Activated CD4-positive, alpha-beta memory T cell treated with anti-CD3 and anti-CD28 coated beads for 36 hours (primary cell): Measurements from ENCODE around the gene ERCC2. TPM values are rescaled to one million over a fixed set of nuclear protein-coding genes. Genes with fewer than 3 reads are reported as not detected.

Experiments used
- CTCF ChIA-PET: fragments of 350-600 bp; sonication (Branson Sonifier 250); formaldehyde crosslinking; loops from one replicate; lab custom pipeline; 2021; ENCODE audit warnings: antibody characterized with exemption, inconsistent platforms; lab: Charles Lee
- POLR2A ChIA-PET: fragments of 350-600 bp; sonication (Branson Sonifier 250); formaldehyde crosslinking; loops from one replicate; lab custom pipeline; 2021; ENCODE audit warnings: antibody characterized with exemption; lab: Charles Lee
- DNase-seq: peaks from one replicate; pipeline ENCODE4 v3.0.0-alpha.2; 2020
- H3K27ac Mint-ChIP-seq: one replicate; pipeline ENCODE4 v1.8.0; 2021; ENCODE audit warnings: mixed read lengths
- H3K27me3 Mint-ChIP-seq: one replicate; pipeline ENCODE4 v1.8.0; 2021; ENCODE audit warnings: mixed read lengths
- H3K36me3 Mint-ChIP-seq: one replicate; pipeline ENCODE4 v1.8.0; 2021; ENCODE audit warnings: mixed read lengths
- H3K4me1 Mint-ChIP-seq: one replicate; pipeline ENCODE4 v1.8.0; 2021; ENCODE audit warnings: low read depth, mixed read lengths
- H3K4me3 Mint-ChIP-seq: one replicate; pipeline ENCODE4 v1.8.0; 2021; ENCODE audit warnings: mild to moderate bottlenecking, mixed read lengths
- H3K9me3 Mint-ChIP-seq: one replicate; pipeline ENCODE4 v1.8.0; 2021; ENCODE audit warnings: mixed read lengths
- intact Hi-C: fragments of 100-400 bp; cut with micrococcal nuclease; formaldehyde crosslinking; loops from one replicate; pipeline ENCODE4 v1.15.1; 2023
- total RNA-seq, 2 experiments: library from RNA; stranded (reverse); gene quantifications; one replicate each; pipeline ENCODE4 v1.2.3, GENCODE V29; 2021

ERCC2 gene
- total RNA-seq, 2 experiments from 2014 or later: 27.2 to 27.4 TPM

DNA sequence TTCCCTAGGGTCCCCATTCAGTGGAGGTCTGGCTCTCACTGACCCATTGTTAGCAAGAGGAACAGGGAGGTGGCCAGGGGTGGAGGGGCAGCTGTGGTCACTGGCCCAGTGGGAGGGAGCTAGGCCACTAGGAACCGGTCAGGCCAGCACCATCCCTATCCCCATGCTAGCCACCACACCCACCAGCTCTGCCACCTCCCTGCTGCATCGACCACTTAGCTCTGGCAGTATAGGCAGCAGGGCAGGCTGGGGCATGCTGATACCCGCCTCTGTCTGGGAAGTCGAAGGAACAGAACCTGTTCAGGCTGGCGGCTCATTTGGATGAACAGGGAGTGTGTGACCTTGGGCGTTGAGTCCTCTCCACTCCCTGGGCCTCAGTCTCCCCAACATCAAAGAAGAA is 29.8 kb upstream of the ERCC2 start:
- no peak for DNase-seq
- no peaks in the 10 kb centered on the region for H3K36me3 Mint-ChIP-seq
- ChIA-PET POLR2A (no interaction called here), CTCF (interaction anchor here (1.6 to 4.6 kb wide), 3 partner anchors 39 to 85 kb away, joined by 5 to 27 read pairs (median 6); no protein-coding TSS in a partner anchor)
- intact Hi-C loops: no loop called here
- peaks cover 25% of the 10 kb centered on the region for H3K4me1 Mint-ChIP-seq
- no peak overlapping the region for H3K4me3 Mint-ChIP-seq
- H3K9me3 Mint-ChIP-seq: no peaks in the 10 kb centered on the region
- H3K27me3 Mint-ChIP-seq: peaks cover 53% of the 10 kb centered on the region
- H3K27ac Mint-ChIP-seq: no peak overlapping the region

DNA sequence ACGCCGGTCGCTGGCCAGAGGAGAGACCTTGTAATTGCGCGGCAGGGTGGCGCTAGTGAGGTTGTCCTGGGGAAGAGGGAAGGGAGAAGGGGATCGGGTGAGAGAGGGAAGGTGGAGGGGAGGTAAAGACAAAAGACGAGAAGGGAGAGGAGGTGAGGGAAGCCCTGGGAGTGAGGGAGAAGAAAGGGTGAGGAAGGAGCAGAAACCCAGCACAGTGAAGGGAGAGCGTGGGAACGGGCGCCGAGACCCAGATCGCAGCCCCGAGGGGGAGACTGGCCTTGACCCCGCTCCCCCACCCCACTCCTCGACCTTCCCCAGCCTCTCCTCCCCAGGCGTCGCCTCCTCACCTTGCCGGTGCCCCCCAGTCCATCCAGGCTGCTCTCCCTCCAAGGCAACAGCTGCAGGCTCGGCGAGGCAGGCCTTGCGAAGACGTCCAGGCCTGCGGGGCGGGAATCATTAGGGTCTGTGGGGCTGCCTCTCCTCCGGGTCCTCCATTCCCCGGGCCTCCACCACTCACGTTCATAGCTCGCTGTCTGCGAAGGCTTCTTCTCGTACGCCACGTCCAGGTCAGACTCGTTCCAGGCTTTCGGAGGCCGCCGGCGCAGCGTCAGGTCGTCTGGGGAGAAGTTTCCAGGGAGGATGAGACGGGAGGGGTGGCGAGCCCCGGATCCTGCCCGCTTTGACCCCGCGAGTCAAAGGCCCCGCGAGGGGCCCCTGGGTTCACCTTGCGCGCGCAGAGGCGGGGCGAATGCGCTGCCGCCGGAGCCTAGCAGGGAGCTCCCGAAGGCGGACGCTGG is 25.6 kb upstream of the ERCC2 start:
- no peaks in the 10 kb centered on the region for H3K36me3 Mint-ChIP-seq
- intact Hi-C loops: no loop called here
- no peak for DNase-seq
- peaks cover 29% of the 10 kb centered on the region for H3K27me3 Mint-ChIP-seq
- no peak overlapping the region for H3K4me3 Mint-ChIP-seq
- peaks cover 9% of the 10 kb centered on the region for H3K4me1 Mint-ChIP-seq
- H3K27ac Mint-ChIP-seq: no peak overlapping the region
- ChIA-PET CTCF (interaction anchor here (0.7 to 1.0 kb wide), 3 partner anchors 13 to 257 kb away, joined by 3 read pairs; no protein-coding TSS in a partner anchor), POLR2A (no interaction called here)
- H3K9me3 Mint-ChIP-seq: no peaks in the 10 kb centered on the region

DNA sequence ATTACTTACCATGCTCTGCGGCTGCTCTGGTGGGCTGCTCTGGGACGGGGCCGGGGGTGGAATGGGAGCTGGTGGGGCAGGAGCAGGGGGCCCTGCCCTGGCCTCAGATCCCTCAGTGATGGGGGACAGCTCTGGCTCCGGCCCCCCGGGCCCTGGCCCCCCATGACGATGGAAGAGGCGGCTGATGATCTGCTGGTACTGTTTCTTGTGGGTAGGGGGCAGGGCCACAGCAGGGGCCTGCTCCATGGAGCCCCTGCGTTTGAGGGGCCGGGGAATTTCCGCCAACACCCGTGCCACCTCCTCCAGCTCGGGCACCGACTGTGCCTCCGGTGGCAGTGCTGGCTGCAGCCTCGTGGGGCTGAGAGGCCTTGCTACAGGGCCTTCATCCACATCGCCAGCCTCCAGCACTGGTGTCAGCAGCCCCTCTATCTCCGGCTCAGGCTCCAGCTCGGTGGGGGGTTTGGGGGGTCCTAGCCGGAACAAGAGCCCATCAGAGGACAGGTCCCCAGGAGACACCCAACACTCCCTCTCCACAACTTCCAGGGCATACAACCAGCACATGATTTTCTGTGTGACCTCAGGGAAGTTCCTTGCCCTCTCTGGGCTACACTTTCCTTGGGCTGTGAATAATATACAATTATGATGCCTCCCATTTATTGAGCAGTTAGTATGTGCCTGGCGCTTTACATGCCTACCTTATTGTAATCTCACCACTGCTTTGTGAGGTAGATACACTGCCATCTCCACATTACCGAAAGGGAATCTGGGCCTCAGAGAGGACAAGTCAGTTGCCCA is 21.7 kb upstream of the ERCC2 start:
- H3K36me3 Mint-ChIP-seq: no peaks in the 10 kb centered on the region
- peaks cover 3% of the 10 kb centered on the region for H3K4me1 Mint-ChIP-seq
- H3K9me3 Mint-ChIP-seq: no peaks in the 10 kb centered on the region
- ChIA-PET CTCF (interaction anchor here (1.0 to 1.1 kb wide), 2 partner anchors 12 to 86 kb away, joined by 3 to 4 read pairs; no protein-coding TSS in a partner anchor), POLR2A (interaction anchor here (0.6 kb wide), 1 partner anchor 33 kb away, joined by 3 read pairs; no protein-coding TSS in a partner anchor)
- H3K27ac Mint-ChIP-seq: no peak overlapping the region
- no peak for DNase-seq
- H3K27me3 Mint-ChIP-seq: peaks cover 16% of the 10 kb centered on the region
- H3K4me3 Mint-ChIP-seq: no peak overlapping the region
- intact Hi-C loops: no loop called here

DNA sequence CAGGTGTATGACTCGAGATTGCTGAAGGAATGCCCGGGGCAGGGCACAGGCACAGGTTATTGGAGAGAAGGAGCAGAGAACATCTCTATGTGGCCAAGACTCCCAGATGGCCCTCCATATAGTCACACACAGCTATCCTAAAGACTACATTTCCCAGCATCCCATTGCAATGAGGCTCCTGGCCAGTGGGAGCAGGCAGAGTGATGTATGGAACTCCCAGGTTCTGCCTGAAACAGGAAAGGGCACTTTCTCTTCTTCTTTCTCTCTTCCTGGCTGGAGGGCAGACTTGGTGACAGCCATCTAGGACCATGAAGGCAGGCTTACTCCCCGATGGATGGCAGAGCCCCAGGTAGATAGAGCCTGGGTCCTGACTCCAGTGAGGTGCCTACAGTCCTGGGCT is 21.0 kb upstream of the ERCC2 start:
- intact Hi-C loops: no loop called here
- Mint-ChIP-seq H3K4me1 (no peaks in the 10 kb centered on the region), H3K4me3 (no peak overlapping the region), H3K9me3 (no peaks in the 10 kb centered on the region), H3K27me3 (peaks cover 14% of the 10 kb centered on the region), H3K36me3 (no peaks in the 10 kb centered on the region), H3K27ac (no peak overlapping the region)
- DNase-seq: no peak
- ChIA-PET POLR2A (no interaction called here), CTCF (interaction anchor here (1.1 kb wide), 1 partner anchor 87 kb away, joined by 4 read pairs; no protein-coding TSS in a partner anchor)

DNA sequence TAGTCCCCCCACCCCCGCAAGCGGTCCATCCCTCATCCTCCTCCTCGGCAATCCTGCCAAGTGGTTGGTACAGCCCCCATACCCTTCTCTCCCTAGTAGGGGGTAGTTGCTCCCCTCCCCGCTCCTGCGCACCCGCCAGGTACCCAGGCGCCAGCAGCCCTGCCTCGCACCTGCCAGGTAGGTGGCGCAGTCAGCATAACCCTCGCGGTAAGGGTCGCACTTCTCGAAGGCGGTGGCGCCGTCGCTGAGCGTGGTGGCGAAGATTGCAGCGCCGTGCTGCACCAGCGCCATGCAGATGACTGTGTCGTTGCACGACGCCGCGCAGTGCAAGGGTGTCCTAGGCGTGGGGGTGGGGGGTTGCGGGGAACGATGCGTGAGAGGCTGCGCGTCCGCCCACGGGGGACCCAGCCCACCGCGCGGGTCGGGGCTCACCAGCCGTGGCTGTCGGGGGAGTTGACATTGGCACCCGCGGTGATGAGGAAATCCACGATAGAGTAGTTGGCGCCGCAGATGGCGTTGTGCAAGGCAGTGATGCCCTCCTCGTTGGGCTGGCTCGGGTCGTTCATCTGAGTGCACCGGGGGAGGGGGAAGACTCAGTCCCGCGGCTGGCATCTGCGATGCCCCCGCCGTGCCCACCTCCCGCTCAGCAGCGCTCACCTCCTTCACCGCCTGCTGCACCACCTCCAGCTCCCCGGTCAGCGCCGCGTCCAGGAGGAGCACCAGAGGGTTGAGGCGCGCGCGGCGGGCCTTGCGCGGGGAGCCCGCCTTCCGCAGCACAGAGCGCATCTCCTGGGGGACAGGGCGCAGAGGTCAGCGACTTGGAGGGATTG is 15.2 kb upstream of the ERCC2 start:
- Mint-ChIP-seq H3K9me3 (no peaks in the 10 kb centered on the region), H3K4me1 (no peaks in the 10 kb centered on the region), H3K36me3 (no peaks in the 10 kb centered on the region), H3K4me3 (no peak overlapping the region), H3K27me3 (peaks cover 23% of the 10 kb centered on the region), H3K27ac (no peak overlapping the region)
- ChIA-PET POLR2A (no interaction called here), CTCF (interaction anchor here (1.1 kb wide), 1 partner anchor 54 kb away, joined by 3 read pairs; no protein-coding TSS in a partner anchor)
- DNase-seq: no peak
- intact Hi-C loops: no loop called here

DNA sequence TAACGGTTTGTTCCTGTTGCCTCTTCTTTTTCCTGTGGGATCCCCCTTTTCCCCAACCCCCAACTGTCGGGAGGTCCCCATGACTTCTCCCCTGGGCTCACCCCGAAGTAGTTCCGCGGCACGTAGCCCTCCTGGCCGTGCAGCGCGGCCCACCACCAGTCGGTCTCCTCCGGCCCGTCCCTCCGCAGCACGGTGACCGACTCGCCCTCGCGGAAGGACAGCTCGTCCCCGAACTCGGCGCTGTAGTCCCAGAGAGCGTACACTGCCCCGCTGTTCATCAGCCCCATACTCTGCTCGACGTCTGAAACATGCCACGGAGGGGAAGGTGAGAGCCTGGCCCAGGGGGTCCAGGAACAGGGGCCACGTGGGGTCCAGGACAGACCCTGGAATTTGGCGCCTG is 12.1 kb upstream of the ERCC2 start:
- Mint-ChIP-seq H3K4me1 (peaks cover 6% of the 10 kb centered on the region), H3K4me3 (no peak overlapping the region), H3K9me3 (no peaks in the 10 kb centered on the region), H3K27ac (no peak overlapping the region), H3K36me3 (no peaks in the 10 kb centered on the region), H3K27me3 (peaks cover 22% of the 10 kb centered on the region)
- no peak for DNase-seq
- CTCF ChIA-PET: no interaction called here
- intact Hi-C loops: no loop called here
- POLR2A ChIA-PET: no interaction called here

DNA sequence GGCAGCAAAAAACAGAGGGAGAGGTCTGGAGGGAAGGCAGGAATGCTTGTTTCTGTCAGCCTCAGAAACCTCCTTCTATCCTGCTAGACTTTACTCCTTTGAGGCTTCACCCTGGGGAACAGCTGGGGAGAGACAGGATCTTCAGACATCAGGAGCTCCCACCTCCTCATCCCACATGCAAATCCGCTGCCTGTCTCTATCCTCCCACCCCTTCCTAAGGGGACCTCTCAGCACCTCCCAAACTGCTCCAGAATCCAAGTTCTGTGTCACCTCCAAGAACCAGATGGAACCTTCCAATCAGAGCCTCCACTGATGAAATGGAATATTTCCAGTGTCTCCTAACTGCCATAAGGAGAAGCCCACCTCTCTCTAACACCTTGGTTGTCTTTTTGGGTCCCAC is 9.7 kb upstream of the ERCC2 start:
- CTCF ChIA-PET: no interaction called here
- no peaks in the 10 kb centered on the region for H3K36me3 Mint-ChIP-seq
- POLR2A ChIA-PET: no interaction called here
- no peak overlapping the region for H3K27ac Mint-ChIP-seq
- no peak overlapping the region for H3K4me3 Mint-ChIP-seq
- peaks cover 6% of the 10 kb centered on the region for H3K27me3 Mint-ChIP-seq
- no peak for DNase-seq
- H3K9me3 Mint-ChIP-seq: no peaks in the 10 kb centered on the region
- H3K4me1 Mint-ChIP-seq: peaks cover 18% of the 10 kb centered on the region
- intact Hi-C loops: no loop called here

DNA sequence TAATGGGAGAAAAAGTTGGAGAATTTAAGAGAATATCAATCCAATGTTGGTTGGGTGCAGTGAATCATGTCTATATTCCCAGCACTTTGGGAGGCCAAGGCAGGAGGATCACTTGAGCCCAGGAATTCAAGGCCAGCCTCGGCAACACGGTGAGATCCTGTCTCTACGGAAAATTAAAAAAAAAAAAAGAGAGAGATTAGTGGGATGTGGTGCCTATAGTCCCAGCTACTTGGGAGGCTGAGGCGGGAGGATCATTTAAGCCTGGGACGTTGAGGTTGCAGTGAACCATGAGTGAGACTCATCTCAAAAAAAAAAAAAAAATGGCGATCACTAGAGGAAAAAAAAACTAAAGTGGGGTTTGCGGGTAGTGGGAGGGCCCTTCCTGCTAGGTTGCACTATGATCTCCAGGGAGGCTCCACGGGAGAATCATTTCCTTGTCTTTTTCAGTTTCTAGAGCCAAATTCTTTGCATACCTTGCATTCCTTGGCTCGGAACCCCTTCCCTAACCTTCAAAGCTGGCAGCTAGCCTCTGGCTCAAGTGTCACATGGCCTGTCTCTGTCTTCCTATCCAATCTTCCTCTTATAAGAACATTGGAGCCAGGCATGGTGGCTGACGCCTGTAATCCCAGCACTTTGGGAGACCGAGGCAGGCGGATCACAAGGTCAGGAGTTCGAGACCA is 5.8 kb upstream of the ERCC2 start:
- Mint-ChIP-seq H3K36me3 (no peaks in the 10 kb centered on the region), H3K4me1 (peaks cover 18% of the 10 kb centered on the region), H3K27ac (no peak overlapping the region), H3K4me3 (no peak overlapping the region), H3K9me3 (no peaks in the 10 kb centered on the region), H3K27me3 (peaks cover 4% of the 10 kb centered on the region)
- intact Hi-C loops: no loop called here
- no peak for DNase-seq
- ChIA-PET CTCF (interaction anchor here (0.6 kb wide), 1 partner anchor 130 kb away, joined by 3 read pairs; no protein-coding TSS in a partner anchor), POLR2A (no interaction called here)

DNA sequence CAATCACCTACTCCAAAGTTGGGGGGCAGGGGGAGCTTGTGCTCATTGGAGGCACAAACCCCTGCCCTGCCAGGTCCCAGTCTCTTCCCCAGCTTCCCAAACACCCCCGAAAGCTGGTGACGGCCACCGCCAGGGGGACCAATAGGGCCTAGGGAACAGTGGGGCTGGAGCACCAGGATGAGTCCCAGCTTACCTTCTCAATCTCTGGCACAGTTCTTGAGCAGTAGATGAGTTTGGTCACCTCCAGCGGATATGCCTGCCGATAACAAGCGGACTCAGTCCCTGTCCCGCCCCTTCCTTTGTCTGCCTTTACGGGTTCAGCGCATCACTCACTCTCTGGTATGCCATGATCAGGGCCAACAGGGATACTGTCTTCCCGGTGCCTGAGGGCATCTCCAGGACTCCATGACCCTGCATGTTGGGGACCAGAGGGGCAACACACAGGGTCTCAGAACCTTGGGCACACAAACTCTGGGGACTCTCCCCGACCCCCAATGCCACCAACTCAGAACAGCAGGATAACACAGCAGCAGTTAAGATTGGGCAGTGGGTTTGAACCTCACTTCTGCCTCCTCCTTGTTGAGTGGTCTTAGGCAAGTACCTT is 1.5 kb downstream of the ERCC2 start:
- POLR2A ChIA-PET: no interaction called here
- Mint-ChIP-seq H3K27me3 (no peaks in the 10 kb centered on the region), H3K4me1 (peaks cover 8% of the 10 kb centered on the region), H3K27ac (no peak overlapping the region), H3K4me3 (peak overlapping the region; percentile 33), H3K9me3 (no peaks in the 10 kb centered on the region), H3K36me3 (no peaks in the 10 kb centered on the region)
- CTCF ChIA-PET: interaction anchor here (1.1 kb wide), 1 partner anchor 110 kb away, joined by 3 read pairs; no protein-coding TSS in a partner anchor
- no peak for DNase-seq
- intact Hi-C loops: no loop called here

DNA sequence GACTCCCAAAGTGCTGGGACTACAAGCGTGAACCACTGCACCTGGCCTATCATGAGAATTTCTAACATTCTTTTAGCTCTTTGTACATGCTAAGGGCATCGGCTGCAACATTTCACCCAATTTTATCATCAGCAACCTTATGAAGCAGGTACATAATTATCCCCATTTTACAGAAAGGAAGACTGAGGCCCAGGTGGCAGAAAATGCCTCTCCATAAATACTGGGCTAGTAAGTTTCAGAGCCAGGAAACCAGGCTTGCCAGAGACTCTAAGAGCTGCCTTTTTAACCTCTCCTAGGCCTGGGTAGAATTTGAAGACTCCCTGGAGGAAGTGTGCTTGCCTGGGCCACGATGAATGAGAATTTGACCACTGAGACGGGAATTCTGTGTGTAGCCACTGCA is 2.2 kb downstream of the ERCC2 start:
- H3K9me3 Mint-ChIP-seq: no peaks in the 10 kb centered on the region
- H3K36me3 Mint-ChIP-seq: no peaks in the 10 kb centered on the region
- H3K27ac Mint-ChIP-seq: no peak overlapping the region
- CTCF ChIA-PET: interaction anchor here (1.1 kb wide), 1 partner anchor 110 kb away, joined by 3 read pairs; no protein-coding TSS in a partner anchor
- intact Hi-C loops: no loop called here
- POLR2A ChIA-PET: no interaction called here
- no peak for DNase-seq
- H3K4me1 Mint-ChIP-seq: peaks cover 8% of the 10 kb centered on the region
- no peaks in the 10 kb centered on the region for H3K27me3 Mint-ChIP-seq
- H3K4me3 Mint-ChIP-seq: no peak overlapping the region

DNA sequence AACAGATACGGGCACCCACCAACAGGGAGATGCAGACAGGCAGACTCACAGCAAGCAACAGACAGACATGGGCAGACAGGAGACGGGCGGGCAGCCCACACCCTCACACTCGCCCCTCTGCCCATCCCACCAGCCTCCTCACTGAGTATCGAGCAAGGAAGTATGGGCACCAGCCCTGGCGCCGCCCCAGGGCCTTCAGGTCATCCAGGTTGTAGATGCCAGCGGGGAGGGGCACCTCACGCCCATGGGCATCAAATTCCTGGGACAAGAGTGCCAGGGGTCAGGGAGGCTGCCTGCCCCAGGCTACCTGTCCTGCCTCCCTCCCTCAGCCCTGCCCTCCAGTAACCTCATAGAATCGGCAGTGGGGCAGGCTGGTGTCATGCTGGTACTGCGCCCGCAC is 5.7 kb downstream of the ERCC2 start:
- Mint-ChIP-seq H3K27ac (no peak overlapping the region), H3K4me3 (no peak overlapping the region), H3K9me3 (no peaks in the 10 kb centered on the region), H3K27me3 (no peaks in the 10 kb centered on the region), H3K4me1 (peaks cover 8% of the 10 kb centered on the region), H3K36me3 (peaks cover 7% of the 10 kb centered on the region)
- DNase-seq: no peak
- intact Hi-C loops: no loop called here
- POLR2A ChIA-PET: no interaction called here
- CTCF ChIA-PET: no interaction called here
